WTC11 (cell line): Measurements from ENCODE around the gene STX2. TPM values are rescaled to one million over a fixed set of nuclear protein-coding genes. Genes with fewer than 3 reads are reported as not detected.

Experiments used
- ATAC-seq: fragments of 200-7000 bp; cut with Tn5 transposase; 2 replicates; pipeline ENCODE4 v1.10.0; 2021; ENCODE audit warnings: mild to moderate bottlenecking, moderate library complexity
- Bru-seq: library from RNA; stranded (reverse); fragments of 400-500 nt; gene quantifications from one replicate; lab custom pipeline; 2021; lab: Mats Ljungman, UMichigan
- CTCF ChIA-PET: fragments of 300-600 bp; sonication (Branson Sonifier 250); formaldehyde crosslinking; loops from one replicate; lab custom pipeline; 2021; ENCODE audit warnings: antibody characterized with exemption; lab: Charles Lee
- POLR2A ChIA-PET: fragments of 350-600 bp; sonication (Branson Sonifier 250); formaldehyde crosslinking; loops from one replicate; lab custom pipeline; 2021; ENCODE audit warnings: antibody characterized with exemption; lab: Charles Lee
- DNase-seq: peaks from one replicate; pipeline ENCODE4 v3.0.0; 2021; ENCODE audit warnings: low spot score
- H3K27ac Mint-ChIP-seq: 2 replicates; pipeline ENCODE4 v1.8.0; 2021; ENCODE audit warnings: mixed read lengths
- H3K27me3 Mint-ChIP-seq: 2 replicates; pipeline ENCODE4 v1.8.0; 2021; ENCODE audit warnings: low read depth, mild to moderate bottlenecking, moderate library complexity, mixed read lengths
- H3K36me3 Mint-ChIP-seq: 2 replicates; pipeline ENCODE4 v1.8.0; 2021; ENCODE audit warnings: mixed read lengths
- H3K4me1 Mint-ChIP-seq: 2 replicates; pipeline ENCODE4 v1.8.0; 2022; ENCODE audit warnings: mixed read lengths
- H3K4me3 Mint-ChIP-seq: 2 replicates; pipeline ENCODE4 v1.8.0; 2021; ENCODE audit warnings: mild to moderate bottlenecking, moderate library complexity, mixed read lengths
- H3K9me3 Mint-ChIP-seq: 2 replicates; pipeline ENCODE4 v1.8.0; 2021; ENCODE audit warnings: mixed read lengths
- CBFB ChIP-seq: sonication (generic); formaldehyde crosslinking; IDR thresholded peaks from 2 replicates; pipeline ENCODE4 v1.8.1; 2022; ENCODE audit warnings: mild to moderate bottlenecking, low read depth, missing genetic modification reagents
- ELF4 ChIP-seq: sonication (generic); formaldehyde crosslinking; IDR thresholded peaks from 2 replicates; pipeline ENCODE4 v1.8.1; 2022; ENCODE audit warnings: low read depth, mild to moderate bottlenecking, moderate library complexity, missing genetic modification reagents
- GRHL2 ChIP-seq: fragments of 250-450 bp; sonication (Bioruptor Pico); IDR thresholded peaks from 2 replicates; pipeline ENCODE4 v1.8.0; 2022; ENCODE audit warnings: mild to moderate bottlenecking, moderate library complexity; ENCODE audit not compliant: insufficient replicate concordance, severe bottlenecking
- GTF2I ChIP-seq: fragments of 250-450 bp; sonication (Bioruptor Pico); conservative IDR thresholded peaks from 2 replicates; pipeline ENCODE4 v1.4.0; 2021; ENCODE audit warnings: mild to moderate bottlenecking
- MXD4 ChIP-seq: fragments of 250-450 bp; sonication (Bioruptor Pico); IDR thresholded peaks from 2 replicates; pipeline ENCODE4 v1.8.0; 2021; ENCODE audit warnings: mild to moderate bottlenecking, moderate library complexity, borderline replicate concordance
- RORB ChIP-seq: fragments of 250-450 bp; sonication (Bioruptor Pico); IDR thresholded peaks from 2 replicates; pipeline ENCODE4 v1.9.0; 2021; ENCODE audit warnings: mild to moderate bottlenecking
- SMAD4 ChIP-seq: sonication (generic); formaldehyde crosslinking; IDR thresholded peaks from 2 replicates; pipeline ENCODE4 v1.8.0; 2022; ENCODE audit warnings: mild to moderate bottlenecking, missing genetic modification reagents
- SP1 ChIP-seq: sonication (generic); formaldehyde crosslinking; conservative IDR thresholded peaks from 2 replicates; pipeline ENCODE4 v1.8.1; 2022; ENCODE audit warnings: missing genetic modification reagents
- TCF7 ChIP-seq: sonication (generic); formaldehyde crosslinking; IDR thresholded peaks from 2 replicates; pipeline ENCODE4 v1.8.0; 2022; ENCODE audit warnings: mild to moderate bottlenecking, low read depth, missing genetic modification reagents, moderate library complexity
- TEAD4 ChIP-seq: sonication (generic); formaldehyde crosslinking; IDR thresholded peaks from 2 replicates; pipeline ENCODE4 v1.8.0; 2022; ENCODE audit warnings: mild to moderate bottlenecking, missing genetic modification reagents
- ZBTB21 ChIP-seq: sonication (generic); formaldehyde crosslinking; IDR thresholded peaks from 2 replicates; pipeline ENCODE4 v1.8.1; 2023; ENCODE audit warnings: mild to moderate bottlenecking, missing genetic modification reagents, borderline replicate concordance
- ZNF219 ChIP-seq: sonication (generic); formaldehyde crosslinking; IDR thresholded peaks from 2 replicates; pipeline ENCODE4 v1.8.0; 2023; ENCODE audit warnings: missing genetic modification reagents, mild to moderate bottlenecking, borderline replicate concordance
- long read RNA-seq, 3 experiments: library from RNA in 1 of 3; library from capped mRNA in 1 of 3; library from polyadenylated mRNA in 1 of 3; unstranded in 2 of 3; stranded (forward) in 1 of 3; transcript quantifications; one replicate each; pipeline ENCODE4 v2.0.0, GENCODE V29; 2021
- total RNA-seq: library from RNA; stranded (reverse); gene quantifications from 3 replicates; pipeline ENCODE4 v1.2.3, GENCODE V29; 2021
- TF ChIP-seq, protein P1 (sequence below): sonication (generic); formaldehyde crosslinking; IDR thresholded peaks from 2 replicates; pipeline ENCODE4 v1.8.1; 2022; ENCODE audit warnings: low read depth, mild to moderate bottlenecking, moderate library complexity, missing genetic modification reagents, borderline replicate concordance
- TF ChIP-seq, protein P2 (sequence below): sonication (generic); formaldehyde crosslinking; IDR thresholded peaks from 2 replicates; pipeline ENCODE4 v1.8.1; 2023; ENCODE audit warnings: mild to moderate bottlenecking, missing genetic modification reagents, borderline replicate concordance
- TF ChIP-seq, protein P3 (sequence below): sonication (generic); formaldehyde crosslinking; conservative IDR thresholded peaks from 2 replicates; pipeline ENCODE4 v1.8.1; 2022; ENCODE audit warnings: mild to moderate bottlenecking, missing genetic modification reagents
- TF ChIP-seq, protein P4 (sequence below): sonication (generic); formaldehyde crosslinking; IDR thresholded peaks from 2 replicates; pipeline ENCODE4 v1.8.0; 2022; ENCODE audit warnings: mild to moderate bottlenecking, missing genetic modification reagents
- TF ChIP-seq, protein P5 (sequence below): sonication (generic); formaldehyde crosslinking; IDR thresholded peaks from 2 replicates; pipeline ENCODE4 v1.8.0; 2022; ENCODE audit warnings: mild to moderate bottlenecking, missing genetic modification reagents
- TF ChIP-seq, protein P6 (sequence below): fragments of 250-450 bp; sonication (Bioruptor Pico); IDR thresholded peaks from 2 replicates; pipeline ENCODE4 v1.9.0; 2021; ENCODE audit warnings: mild to moderate bottlenecking
- TF ChIP-seq, protein P7 (sequence below): sonication (generic); formaldehyde crosslinking; IDR thresholded peaks from 2 replicates; pipeline ENCODE4 v1.8.0; 2023; ENCODE audit warnings: missing genetic modification reagents
- TF ChIP-seq, protein P8 (sequence below): sonication (generic); formaldehyde crosslinking; IDR thresholded peaks from 2 replicates; pipeline ENCODE4 v1.8.1; 2023; ENCODE audit warnings: mild to moderate bottlenecking, missing genetic modification reagents

The STX2 gene
- total RNA-seq = 21.1 to 23.2 TPM (median 22.7 TPM) in 3 replicates
- percentile 69 among the genes with signal in this experiment for Bru-seq, nascent RNA
- long read RNA-seq, experiment 1, transcript STX2-201 (10 exons, 3,331 nt) = minor isoform, 13 of 114 reads
- long read RNA-seq, experiment 1, transcript STX2-203 (11 exons, 2,151 nt) = major isoform, 56 of 114 reads
- long read RNA-seq, experiment 1, partial matches to known transcripts = 10 of 114 reads
- long read RNA-seq, experiment 1, other reads (novel, unspliced or antisense) = 35 of 114 reads
- long read RNA-seq, experiment 2, partial matches to known transcripts = 14 of 20 reads
- long read RNA-seq, experiment 2, other reads (novel, unspliced or antisense) = 2 of 20 reads
- long read RNA-seq, experiment 3, partial matches to known transcripts = 0 of 1 reads
- long read RNA-seq, experiment 3, other reads (novel, unspliced or antisense) = 1 of 1 reads

DNA sequence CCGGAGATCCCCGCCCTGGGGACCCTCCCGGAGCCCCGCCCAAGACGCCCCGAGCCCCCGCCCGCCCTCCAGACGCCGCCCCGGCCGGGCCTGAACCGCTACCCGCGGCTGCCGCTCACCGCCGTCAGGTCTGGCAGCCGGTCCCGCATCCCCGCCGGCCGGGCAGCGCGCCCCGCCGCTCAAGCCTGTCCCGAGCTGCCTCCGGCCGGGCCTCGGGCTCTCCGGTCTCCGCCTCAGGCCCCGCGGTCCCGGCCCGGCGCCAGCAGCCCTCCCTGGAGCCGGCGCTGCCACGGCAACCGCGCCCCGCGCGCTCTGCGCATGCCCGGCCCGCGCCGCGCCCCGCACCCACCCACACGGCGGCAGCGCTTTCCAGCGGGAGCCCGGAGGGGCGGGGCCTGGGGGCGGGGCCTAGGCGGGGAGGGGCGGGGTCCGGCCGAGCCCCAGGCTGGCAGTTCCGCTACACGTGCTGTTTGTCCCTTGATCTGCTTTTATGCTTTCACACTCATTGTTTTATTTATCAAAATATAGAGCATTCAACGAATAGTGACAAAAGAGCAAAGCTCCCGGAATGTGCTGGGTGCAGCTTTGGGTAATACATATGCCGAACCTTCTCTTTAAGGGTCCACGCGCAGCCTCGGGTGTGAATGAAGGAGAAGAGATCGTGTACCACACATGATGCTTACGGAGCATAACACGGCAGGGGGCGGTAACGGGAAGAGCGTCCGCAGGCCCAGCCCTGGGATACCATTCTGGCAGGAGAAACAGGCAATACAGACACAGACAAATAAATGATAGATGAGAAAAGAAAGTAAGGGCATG is at the start of gene STX2:
STX2 (minus strand) TSS at position 300 of the 819 bp plus-strand sequence; CDS start at position 149, 151 bp downstream.
- peaks cover 19% of the 10 kb centered on the region for H3K9me3 Mint-ChIP-seq
- peak within 1 kb of the TSS; percentile 86 for H3K4me3 Mint-ChIP-seq
- peaks cover 13% of the 10 kb centered on the region for H3K36me3 Mint-ChIP-seq
- peaks cover 24% of the 10 kb centered on the region for H3K27me3 Mint-ChIP-seq
- ATAC-seq (peak; percentile 79), DNase-seq (peak; percentile 78)
- peaks cover 45% of the 10 kb centered on the region for H3K4me1 Mint-ChIP-seq
- CTCF ChIA-PET = interaction anchor here (1.3 to 1.5 kb wide), 2 partner anchors 13 to 32 kb away, joined by 4 to 5 read pairs; no protein-coding TSS in a partner anchor
- POLR2A ChIA-PET = no interaction called here
- H3K27ac Mint-ChIP-seq = no peak within 1 kb of the TSS
- TF ChIP-seq, protein P1, sequence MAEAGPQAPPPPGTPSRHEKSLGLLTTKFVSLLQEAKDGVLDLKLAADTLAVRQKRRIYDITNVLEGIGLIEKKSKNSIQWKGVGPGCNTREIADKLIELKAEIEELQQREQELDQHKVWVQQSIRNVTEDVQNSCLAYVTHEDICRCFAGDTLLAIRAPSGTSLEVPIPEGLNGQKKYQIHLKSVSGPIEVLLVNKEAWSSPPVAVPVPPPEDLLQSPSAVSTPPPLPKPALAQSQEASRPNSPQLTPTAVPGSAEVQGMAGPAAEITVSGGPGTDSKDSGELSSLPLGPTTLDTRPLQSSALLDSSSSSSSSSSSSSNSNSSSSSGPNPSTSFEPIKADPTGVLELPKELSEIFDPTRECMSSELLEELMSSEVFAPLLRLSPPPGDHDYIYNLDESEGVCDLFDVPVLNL (CRISPR knock-in tag) = no peak
- TF ChIP-seq ZBTB21 (CRISPR knock-in tag) (no peak), GTF2I (CRISPR knock-in tag) (no peak), SMAD4 (CRISPR knock-in tag) (no peak), SP1 (CRISPR knock-in tag) (peak; percentile 48; the same call in 1 of the 2 replicates), RORB (no peak), ELF4 (CRISPR knock-in tag) (no peak), TCF7 (no peak), GRHL2 (no peak), ZNF219 (no peak), TEAD4 (CRISPR knock-in tag) (no peak), MXD4 (CRISPR knock-in tag) (no peak), CBFB (CRISPR knock-in tag) (no peak)
- TF ChIP-seq, protein P2, sequence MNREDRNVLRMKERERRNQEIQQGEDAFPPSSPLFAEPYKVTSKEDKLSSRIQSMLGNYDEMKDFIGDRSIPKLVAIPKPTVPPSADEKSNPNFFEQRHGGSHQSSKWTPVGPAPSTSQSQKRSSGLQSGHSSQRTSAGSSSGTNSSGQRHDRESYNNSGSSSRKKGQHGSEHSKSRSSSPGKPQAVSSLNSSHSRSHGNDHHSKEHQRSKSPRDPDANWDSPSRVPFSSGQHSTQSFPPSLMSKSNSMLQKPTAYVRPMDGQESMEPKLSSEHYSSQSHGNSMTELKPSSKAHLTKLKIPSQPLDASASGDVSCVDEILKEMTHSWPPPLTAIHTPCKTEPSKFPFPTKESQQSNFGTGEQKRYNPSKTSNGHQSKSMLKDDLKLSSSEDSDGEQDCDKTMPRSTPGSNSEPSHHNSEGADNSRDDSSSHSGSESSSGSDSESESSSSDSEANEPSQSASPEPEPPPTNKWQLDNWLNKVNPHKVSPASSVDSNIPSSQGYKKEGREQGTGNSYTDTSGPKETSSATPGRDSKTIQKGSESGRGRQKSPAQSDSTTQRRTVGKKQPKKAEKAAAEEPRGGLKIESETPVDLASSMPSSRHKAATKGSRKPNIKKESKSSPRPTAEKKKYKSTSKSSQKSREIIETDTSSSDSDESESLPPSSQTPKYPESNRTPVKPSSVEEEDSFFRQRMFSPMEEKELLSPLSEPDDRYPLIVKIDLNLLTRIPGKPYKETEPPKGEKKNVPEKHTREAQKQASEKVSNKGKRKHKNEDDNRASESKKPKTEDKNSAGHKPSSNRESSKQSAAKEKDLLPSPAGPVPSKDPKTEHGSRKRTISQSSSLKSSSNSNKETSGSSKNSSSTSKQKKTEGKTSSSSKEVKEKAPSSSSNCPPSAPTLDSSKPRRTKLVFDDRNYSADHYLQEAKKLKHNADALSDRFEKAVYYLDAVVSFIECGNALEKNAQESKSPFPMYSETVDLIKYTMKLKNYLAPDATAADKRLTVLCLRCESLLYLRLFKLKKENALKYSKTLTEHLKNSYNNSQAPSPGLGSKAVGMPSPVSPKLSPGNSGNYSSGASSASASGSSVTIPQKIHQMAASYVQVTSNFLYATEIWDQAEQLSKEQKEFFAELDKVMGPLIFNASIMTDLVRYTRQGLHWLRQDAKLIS (CRISPR knock-in tag) = no peak
- TF ChIP-seq, protein P3, sequence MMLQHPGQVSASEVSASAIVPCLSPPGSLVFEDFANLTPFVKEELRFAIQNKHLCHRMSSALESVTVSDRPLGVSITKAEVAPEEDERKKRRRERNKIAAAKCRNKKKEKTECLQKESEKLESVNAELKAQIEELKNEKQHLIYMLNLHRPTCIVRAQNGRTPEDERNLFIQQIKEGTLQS = no peak
- TF ChIP-seq, protein P4, sequence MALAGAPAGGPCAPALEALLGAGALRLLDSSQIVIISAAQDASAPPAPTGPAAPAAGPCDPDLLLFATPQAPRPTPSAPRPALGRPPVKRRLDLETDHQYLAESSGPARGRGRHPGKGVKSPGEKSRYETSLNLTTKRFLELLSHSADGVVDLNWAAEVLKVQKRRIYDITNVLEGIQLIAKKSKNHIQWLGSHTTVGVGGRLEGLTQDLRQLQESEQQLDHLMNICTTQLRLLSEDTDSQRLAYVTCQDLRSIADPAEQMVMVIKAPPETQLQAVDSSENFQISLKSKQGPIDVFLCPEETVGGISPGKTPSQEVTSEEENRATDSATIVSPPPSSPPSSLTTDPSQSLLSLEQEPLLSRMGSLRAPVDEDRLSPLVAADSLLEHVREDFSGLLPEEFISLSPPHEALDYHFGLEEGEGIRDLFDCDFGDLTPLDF (CRISPR knock-in tag) = no peak
- TF ChIP-seq, protein P5, sequence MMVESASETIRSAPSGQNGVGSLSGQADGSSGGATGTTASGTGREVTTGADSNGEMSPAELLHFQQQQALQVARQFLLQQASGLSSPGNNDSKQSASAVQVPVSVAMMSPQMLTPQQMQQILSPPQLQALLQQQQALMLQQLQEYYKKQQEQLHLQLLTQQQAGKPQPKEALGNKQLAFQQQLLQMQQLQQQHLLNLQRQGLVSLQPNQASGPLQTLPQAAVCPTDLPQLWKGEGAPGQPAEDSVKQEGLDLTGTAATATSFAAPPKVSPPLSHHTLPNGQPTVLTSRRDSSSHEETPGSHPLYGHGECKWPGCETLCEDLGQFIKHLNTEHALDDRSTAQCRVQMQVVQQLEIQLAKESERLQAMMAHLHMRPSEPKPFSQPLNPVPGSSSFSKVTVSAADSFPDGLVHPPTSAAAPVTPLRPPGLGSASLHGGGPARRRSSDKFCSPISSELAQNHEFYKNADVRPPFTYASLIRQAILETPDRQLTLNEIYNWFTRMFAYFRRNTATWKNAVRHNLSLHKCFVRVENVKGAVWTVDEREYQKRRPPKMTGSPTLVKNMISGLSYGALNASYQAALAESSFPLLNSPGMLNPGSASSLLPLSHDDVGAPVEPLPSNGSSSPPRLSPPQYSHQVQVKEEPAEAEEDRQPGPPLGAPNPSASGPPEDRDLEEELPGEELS = 0 out of 2 replicates have a peak, but pooled peaks have one; percentile 9
- TF ChIP-seq, protein P6, sequence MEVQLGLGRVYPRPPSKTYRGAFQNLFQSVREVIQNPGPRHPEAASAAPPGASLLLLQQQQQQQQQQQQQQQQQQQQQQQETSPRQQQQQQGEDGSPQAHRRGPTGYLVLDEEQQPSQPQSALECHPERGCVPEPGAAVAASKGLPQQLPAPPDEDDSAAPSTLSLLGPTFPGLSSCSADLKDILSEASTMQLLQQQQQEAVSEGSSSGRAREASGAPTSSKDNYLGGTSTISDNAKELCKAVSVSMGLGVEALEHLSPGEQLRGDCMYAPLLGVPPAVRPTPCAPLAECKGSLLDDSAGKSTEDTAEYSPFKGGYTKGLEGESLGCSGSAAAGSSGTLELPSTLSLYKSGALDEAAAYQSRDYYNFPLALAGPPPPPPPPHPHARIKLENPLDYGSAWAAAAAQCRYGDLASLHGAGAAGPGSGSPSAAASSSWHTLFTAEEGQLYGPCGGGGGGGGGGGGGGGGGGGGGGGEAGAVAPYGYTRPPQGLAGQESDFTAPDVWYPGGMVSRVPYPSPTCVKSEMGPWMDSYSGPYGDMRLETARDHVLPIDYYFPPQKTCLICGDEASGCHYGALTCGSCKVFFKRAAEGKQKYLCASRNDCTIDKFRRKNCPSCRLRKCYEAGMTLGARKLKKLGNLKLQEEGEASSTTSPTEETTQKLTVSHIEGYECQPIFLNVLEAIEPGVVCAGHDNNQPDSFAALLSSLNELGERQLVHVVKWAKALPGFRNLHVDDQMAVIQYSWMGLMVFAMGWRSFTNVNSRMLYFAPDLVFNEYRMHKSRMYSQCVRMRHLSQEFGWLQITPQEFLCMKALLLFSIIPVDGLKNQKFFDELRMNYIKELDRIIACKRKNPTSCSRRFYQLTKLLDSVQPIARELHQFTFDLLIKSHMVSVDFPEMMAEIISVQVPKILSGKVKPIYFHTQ (CRISPR knock-in tag) = no peak
- TF ChIP-seq, protein P7, sequence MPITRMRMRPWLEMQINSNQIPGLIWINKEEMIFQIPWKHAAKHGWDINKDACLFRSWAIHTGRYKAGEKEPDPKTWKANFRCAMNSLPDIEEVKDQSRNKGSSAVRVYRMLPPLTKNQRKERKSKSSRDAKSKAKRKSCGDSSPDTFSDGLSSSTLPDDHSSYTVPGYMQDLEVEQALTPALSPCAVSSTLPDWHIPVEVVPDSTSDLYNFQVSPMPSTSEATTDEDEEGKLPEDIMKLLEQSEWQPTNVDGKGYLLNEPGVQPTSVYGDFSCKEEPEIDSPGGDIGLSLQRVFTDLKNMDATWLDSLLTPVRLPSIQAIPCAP = no peak
- TF ChIP-seq, protein P8, sequence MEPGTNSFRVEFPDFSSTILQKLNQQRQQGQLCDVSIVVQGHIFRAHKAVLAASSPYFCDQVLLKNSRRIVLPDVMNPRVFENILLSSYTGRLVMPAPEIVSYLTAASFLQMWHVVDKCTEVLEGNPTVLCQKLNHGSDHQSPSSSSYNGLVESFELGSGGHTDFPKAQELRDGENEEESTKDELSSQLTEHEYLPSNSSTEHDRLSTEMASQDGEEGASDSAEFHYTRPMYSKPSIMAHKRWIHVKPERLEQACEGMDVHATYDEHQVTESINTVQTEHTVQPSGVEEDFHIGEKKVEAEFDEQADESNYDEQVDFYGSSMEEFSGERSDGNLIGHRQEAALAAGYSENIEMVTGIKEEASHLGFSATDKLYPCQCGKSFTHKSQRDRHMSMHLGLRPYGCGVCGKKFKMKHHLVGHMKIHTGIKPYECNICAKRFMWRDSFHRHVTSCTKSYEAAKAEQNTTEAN = no peak
